RPMI7951 (cell line): Measurements from ENCODE around the gene GPRC5D. TPM values are rescaled to one million over a fixed set of nuclear protein-coding genes. Genes with fewer than 3 reads are reported as not detected.

ENCODE experiments used
- DNase-seq: peaks from one replicate; pipeline ENCODE4 v3.0.0-alpha.2; 2012; ENCODE audit warnings: low read depth
- total RNA-seq: library from RNA; depleted of rRNA; stranded (reverse); fragments of >200 nt; shearing (Covaris generic); gene quantifications from 2 replicates; pipeline ENCODE4 v1.2.3, GENCODE V29; 2014

Gene GPRC5D
- total RNA-seq, 1 experiment from 2014 or later = not detected

DNA sequence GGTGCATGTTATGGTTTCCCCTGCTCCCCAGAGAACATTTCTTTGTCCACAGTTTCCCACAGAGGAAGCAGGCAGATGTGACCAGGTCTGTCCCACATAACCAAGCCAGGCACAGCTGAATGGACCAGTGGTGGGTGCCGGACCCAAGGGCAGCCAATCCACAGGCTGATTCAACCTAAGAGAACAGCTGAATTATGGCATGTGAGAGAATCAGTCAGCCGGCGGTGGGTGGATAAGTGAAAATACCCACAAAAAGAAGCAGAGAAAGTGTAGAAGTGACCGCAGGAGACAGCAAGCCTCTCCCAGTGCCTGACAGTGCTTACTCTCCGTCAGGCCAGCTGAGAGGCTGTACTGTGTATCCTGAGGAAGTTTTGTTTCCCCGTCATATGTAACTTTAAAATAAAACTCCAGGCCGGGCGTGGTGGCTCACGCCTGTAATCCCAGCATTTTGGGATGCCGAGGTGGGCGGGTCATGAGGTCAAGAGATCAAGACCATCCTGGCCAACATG, 14.9 kb downstream of the GPRC5D start:
- no peak for DNase-seq

- DNase-seq = no peak
Measured at GRCh38 chr12:12934556-12934955, 17.4 kb downstream of the GPRC5D start.

DNA sequence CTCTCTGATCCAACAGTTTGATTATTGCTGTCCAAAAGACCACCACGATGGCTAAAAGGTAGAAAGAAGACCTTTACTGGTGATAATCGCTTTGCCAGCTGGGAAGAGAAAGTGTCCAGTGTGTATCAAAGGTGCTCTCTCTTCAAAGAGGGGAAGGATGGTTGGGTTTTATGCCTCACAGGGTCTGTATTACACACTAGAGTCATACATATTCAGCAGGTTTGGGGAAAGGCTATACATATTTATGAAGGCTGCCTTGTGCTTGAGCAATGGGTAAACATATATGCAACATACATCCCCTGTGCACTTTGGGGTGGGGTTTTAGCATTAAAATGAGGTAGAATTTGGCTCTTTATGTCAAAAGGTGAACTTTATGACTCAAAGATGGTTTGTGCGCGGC, 18.2 kb downstream of the GPRC5D start:
- no peak for DNase-seq

DNA sequence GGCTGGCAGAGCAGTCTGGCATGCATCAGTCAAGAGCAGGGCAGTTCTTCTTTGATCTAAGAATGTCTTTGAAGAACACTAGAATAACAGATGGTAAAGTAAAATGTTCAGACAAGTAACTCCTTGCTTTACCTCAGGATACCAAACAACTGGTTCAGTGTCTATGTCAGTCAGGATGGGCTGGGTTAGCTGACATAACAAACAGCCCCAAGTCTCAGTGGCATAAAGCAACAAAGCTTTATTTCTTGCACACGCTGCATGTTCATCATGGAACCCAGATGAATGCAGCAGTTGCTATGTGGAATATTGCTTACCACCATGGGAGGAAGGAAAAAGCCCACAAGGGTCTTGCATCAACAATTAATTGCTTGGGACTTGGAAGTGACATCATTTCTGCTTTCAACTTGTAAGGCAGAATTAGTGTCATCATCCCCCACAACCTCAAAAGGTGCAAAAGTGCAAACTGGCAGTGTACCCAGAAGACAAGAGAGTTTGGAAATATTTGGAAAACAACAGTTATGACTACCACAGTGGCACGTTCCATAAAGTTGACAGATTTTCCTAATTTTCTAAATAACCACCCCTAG, 21.2 kb downstream of the GPRC5D start:
- DNase-seq = no peak

GRCh38 chr12:12929696-12930095, 22.3 kb downstream of the GPRC5D start:
- no peak for DNase-seq

- no peak for DNase-seq
Measured at GRCh38 chr12:12927211-12928079, 24.5 kb downstream of the GPRC5D start.

DNA sequence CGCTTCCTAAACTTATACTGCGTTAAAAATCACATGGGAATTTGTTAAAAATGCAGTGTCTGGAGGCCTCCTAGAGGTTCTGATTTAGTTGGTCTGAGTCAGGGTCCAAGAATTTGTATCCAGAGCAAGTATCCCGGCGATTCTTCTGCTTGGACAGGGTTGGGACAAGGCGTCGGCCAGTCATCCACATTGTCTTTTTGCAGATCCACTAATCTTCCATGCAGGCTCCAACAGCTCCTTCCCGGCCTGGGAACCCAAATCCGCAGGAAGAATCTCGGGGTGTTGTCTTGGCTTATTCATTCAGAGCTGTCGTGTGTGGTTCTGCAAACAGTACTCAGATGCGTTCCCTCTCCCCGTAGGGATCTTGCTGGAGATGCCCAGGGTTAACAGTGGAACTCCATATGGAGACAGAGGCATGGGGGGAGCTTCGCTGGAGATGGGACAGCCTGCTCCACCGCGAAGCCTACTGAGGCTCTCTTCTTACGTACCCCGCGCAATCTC, 25.3 kb downstream of the GPRC5D start:
- DNase-seq = peak; percentile 16

GRCh38 chr12:12925388-12925787, 26.6 kb downstream of the GPRC5D start:
- peak; percentile 27 for DNase-seq

- no peak for DNase-seq
Measured at GRCh38 chr12:12924169-12924568, 27.8 kb downstream of the GPRC5D start.

DNA sequence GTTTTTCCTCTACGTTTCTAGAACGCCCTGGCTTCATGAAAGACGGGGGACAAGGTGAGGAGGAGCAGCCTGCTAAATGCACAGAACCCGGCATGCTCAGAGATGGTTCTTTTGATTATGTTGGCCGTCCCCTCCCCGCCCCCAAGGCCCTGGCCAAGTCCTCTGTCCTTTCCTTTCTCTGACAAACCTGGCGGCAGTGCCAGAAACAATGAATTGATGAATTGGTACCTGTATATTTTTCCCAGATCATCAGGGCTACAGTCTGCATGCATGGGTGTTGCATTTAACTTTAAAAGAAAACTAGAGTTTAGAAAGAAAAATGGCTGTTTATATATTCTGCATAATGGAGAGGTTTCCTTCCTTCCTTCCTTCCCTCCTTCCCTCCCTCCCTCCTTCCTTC, 29.0 kb downstream of the GPRC5D start:
- no peak for DNase-seq

DNA sequence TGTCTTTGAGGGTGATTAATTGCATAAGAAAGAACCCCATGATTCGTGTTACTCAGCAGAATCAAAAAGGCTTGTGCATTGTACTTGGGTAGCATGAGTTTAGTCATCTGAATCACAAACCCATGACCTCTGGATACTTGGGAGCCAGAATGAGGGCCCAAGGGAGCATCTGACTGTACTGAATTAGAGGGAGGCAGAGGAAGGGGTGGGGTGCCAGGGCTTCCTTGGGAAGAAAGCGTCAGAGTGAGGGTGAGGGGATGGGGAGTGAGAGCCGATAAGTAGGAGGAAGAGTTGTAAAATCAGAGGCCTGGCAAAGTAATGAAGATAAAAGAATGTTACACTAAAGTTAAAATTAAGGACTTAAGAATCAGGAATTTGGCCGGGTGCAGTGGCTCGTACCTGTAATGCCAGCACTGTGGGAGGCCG, 29.8 kb downstream of the GPRC5D start:
- peak; percentile 43 for DNase-seq

DNA sequence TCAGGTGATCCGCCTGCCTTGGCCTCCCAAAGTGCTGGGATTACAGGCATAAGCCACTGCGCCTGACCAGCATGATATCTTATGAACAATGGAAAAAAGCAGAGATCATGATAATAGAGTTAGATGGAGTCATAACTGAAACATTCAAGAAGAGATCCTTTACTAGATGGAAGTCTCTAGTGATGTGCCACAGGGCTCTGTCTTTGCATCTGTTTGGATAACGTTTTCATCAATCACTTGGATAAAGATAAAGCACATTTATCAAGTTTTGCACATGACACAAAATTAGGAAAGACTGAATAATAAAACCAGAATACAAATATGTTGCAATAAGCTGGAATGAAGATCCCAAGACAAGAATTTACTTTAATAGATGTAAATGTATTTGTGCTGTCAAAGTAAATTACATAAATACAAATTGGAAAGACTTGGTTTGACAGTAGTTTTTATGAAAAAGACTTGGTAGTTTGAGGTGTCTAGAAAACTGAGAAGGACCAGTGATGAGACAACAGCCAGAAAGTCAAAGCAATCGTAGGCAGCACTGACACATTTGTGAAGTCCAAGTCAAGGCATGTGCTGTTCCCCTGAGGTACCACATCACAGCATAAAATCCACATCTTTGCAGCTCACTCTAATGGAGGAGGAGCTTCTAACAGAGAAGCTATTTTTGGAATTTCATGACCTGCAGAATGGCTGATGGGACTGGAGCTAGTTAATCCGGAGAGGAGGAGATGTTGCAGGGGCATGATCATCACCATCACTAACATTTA, 32.1 kb downstream of the GPRC5D start:
- no peak for DNase-seq

DNA sequence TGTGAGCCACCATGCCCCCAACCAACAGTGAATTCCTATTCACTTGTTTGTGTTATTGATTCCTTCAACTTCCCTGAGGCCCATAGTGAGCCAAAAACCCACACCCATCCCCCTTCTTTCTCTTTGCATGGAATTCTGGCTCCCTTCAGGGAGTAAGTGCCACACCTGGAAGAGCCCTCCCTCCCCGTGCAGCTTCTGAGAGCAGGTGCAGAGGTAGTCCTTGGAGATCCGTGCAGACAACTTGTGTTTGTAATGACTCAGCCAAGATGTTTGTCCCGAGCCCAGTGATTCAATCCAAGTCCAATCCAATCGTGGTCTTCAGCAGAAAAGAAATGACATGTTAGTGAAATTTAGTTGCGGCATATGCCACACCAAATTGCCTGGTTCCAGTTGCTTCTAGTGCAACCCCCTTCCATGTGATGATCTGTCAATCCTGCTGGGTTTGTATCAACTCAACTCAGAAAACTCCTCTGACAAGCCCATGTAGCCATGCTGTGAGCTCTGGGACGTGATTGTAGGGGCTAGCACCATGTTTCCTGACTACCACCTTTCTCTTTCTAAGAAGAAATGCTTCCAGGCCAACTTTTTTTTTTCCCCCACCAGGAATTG, 33.1 kb downstream of the GPRC5D start:
- no peak for DNase-seq

DNA sequence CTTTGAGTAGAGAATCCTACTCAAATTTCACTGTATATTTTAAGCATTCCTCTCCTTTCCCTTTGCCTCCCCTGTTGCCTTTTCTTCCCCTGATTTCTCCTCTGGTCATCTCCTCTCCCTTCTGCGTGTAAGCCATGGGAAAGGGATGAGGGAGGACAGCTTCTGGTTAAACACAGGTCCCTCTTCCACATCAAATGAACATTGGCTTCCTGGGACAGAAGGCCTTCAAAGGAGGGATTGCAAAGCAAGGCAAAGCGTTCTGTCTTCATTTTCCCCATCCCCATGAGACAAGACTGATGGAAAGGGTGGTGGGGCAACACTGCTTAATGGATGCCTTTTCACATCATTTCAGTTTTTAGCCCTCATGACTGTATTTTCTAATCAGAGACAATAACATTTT, 34.5 kb downstream of the GPRC5D start:
- no peak for DNase-seq

DNA sequence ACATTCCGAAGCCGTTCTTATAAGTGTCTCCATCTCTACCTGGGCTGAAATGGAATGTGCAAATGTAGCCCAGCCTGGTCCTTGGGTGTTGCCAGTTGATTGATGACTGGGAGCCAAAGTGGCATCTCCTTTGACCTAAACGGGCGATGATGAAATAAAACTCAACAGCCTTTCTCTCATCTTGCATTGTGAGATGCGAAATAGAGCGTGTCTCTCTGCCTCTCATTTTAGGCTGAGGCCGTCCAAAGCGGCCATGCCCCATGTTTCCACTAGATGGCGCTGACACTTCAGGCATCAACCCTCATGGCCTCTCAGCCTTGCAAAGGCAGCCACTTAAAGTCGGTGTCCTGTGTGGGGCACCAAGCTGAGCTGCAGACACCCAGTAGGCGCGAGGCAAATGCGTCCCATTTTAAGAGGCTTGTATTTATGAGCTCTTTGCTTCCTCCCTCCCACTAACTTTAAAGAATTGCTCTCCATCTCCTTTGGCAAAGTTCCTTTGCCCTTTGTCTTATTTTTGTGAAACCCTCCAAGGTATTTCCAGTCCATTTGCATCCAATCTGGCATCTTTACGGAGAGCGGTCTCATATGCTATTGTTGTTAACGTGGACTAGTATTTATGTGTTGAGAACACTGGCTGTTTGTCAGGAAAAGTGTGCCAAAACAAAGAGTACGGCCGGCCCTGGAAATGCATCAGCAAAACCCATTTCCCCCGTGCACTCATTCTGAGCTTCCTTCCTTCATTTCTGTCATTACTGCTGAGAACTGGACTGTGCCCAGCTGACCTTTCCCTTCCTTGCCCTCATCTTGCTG, 35.6 kb downstream of the GPRC5D start:
- DNase-seq = peak; percentile 70

DNA sequence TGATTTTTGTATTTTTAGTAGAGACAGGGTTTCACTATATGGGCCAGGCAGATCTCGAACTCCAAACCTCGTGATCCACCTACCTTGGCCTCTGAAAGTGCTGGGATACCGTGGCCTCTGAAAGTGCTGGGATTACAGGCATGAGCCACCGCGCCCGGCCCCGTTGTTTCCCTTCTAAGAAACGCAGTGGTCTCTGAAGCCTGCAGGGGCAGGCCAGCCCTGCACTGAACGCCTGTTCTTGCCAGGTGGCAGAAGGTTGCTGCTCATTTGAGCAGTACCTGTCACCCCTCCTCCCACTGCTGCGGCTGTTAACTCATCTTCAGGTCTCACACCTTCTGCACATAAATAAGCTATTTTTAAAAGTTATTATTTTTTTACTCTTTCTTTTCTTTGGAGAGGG, 36.3 kb downstream of the GPRC5D start:
- DNase-seq = no peak

DNA sequence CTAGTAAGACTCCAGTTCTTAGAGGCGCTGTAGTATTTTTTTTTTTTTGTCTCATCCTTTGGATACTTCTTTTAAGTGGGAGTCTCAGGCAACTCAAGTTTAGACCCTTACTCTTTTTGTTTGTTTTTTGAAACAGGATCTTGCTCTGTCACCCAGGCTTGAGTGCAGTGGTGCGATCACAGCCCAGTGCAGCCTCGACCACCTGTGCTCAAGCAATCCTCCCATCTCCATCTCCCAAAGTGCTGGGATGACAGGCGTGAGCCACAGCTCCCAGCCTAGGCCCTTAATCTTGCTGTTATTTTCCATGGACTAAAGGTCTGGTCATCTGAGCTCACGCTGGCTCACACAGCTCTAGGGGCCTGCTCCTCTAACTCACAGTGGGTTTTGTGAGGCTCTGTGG, 39.3 kb downstream of the GPRC5D start:
- DNase-seq = no peak

- DNase-seq = no peak
Measured at GRCh38 chr12:12909995-12910420, 42.0 kb downstream of the GPRC5D start.

- DNase-seq = no peak
Measured at GRCh38 chr12:12909228-12909994, 42.6 kb downstream of the GPRC5D start.

GRCh38 chr12:12908711-12909110, 43.3 kb downstream of the GPRC5D start:
- DNase-seq = no peak
